K562 (cell line): Measurements from ENCODE around the gene AQP2.

Source experiments
- CEBPB ChIP-seq: fragments of 450-650 bp; IDR thresholded peaks from 2 replicates; pipeline ENCODE4 v1.6.1; 2016; ENCODE audit warnings: missing genetic modification characterization, missing compliant biosample characterization
- E2F8 ChIP-seq: fragments of 450-650 bp; IDR thresholded peaks from 2 replicates; pipeline ENCODE4 v1.7.1; 2018; ENCODE audit warnings: mild to moderate bottlenecking, low read depth; ENCODE audit not compliant: partially characterized antibody
- KAT7 ChIP-seq: sonication (generic); formaldehyde crosslinking; IDR thresholded peaks from 2 replicates; pipeline ENCODE4 v1.8.0; 2022; ENCODE audit warnings: missing genetic modification reagents, mild to moderate bottlenecking, borderline replicate concordance
- MXI1 ChIP-seq: IDR thresholded peaks from 2 replicates; pipeline ENCODE4 v1.6.1; 2011; ENCODE audit warnings: low read depth, mild to moderate bottlenecking, improper control_type of control experiment, low read length

GRCh38 chr12:49983892-49984291 lies 33.4 kb downstream of the AQP2 start:
- no peak for TF ChIP-seq KAT7 (CRISPR knock-in tag)
- no peak for TF ChIP-seq MXI1
- no peak for TF ChIP-seq CEBPB (tag)
- TF ChIP-seq E2F8 = no peak
